OCI-LY3 (cell line): Measurements from ENCODE around the gene MED13L.

Experiments used
- H2AFZ ChIP-seq: fragments of 200-600, 300-600 bp; shearing (Covaris generic); 2 replicates; pipeline ENCODE4 v1.6.0; 2014; ENCODE audit warnings: antibody characterized with exemption, low read depth, low read length
- H3K27ac ChIP-seq: fragments of 200-600, 300-600 bp; sonication (generic); 2 replicates; pipeline ENCODE4 v1.5.1; 2014; ENCODE audit warnings: mild to moderate bottlenecking, low read length, moderate library complexity, mixed read lengths
- H3K27me3 ChIP-seq: fragments of 200-600, 300-600 bp; sonication (generic); 2 replicates; pipeline ENCODE4 v1.6.1; 2014; ENCODE audit warnings: low read depth, low read length, mixed read lengths
- H3K36me3 ChIP-seq: fragments of 200-600, 300-600 bp; sonication (generic); replicated peaks from 2 replicates; pipeline ENCODE3; 2014; ENCODE audit warnings: low read depth, low read length, mixed read lengths
- H3K4me1 ChIP-seq: fragments of 300-600, 200-600 bp; sonication (generic); 2 replicates; pipeline ENCODE4 v1.6.1; 2014; ENCODE audit warnings: low read length, mixed read lengths
- H3K4me2 ChIP-seq: fragments of 200-600, 300-600 bp; sonication (generic); 2 replicates; pipeline ENCODE4 v1.6.1; 2014; ENCODE audit warnings: low read length, mixed read lengths
- H3K4me3 ChIP-seq: fragments of 300-600, 200-600 bp; sonication (generic); 2 replicates; pipeline ENCODE4 v1.5.1; 2014; ENCODE audit warnings: antibody characterized with exemption, mild to moderate bottlenecking, low read length, moderate library complexity
- H3K79me2 ChIP-seq: fragments of 300-600, 200-600 bp; shearing (Covaris generic); 2 replicates; pipeline ENCODE4 v1.6.1; 2014; ENCODE audit warnings: mild to moderate bottlenecking, low read length, mixed read lengths
- H3K9ac ChIP-seq: fragments of 300-600, 200-600 bp; shearing (Covaris generic); 2 replicates; pipeline ENCODE4 v1.6.0; 2014; ENCODE audit warnings: mild to moderate bottlenecking, low read length, moderate library complexity
- H3K9me3 ChIP-seq: fragments of 200-600, 300-600 bp; shearing (Covaris generic); 2 replicates; pipeline ENCODE4 v1.6.1; 2014; ENCODE audit warnings: low read length, mixed read lengths; ENCODE audit not compliant: insufficient read depth
- H4K20me1 ChIP-seq: fragments of 200-600, 300-600 bp; sonication (generic); 2 replicates; pipeline ENCODE4 v1.6.1; 2016; ENCODE audit warnings: low read length, mixed read lengths; ENCODE audit not compliant: insufficient read depth
- CTCF ChIP-seq: fragments of 200-600, 300-600 bp; sonication (generic); IDR thresholded peaks from 2 replicates; pipeline ENCODE4 v1.5.1; 2014; ENCODE audit warnings: antibody characterized with exemption, low read length, low read depth
- EZH2phosphoT487 ChIP-seq: fragments of 200-600 bp; shearing (Covaris generic); IDR thresholded peaks from 2 replicates; pipeline ENCODE4 v1.6.1; 2018; ENCODE audit warnings: antibody characterized with exemption, mixed run types, low read depth

The MED13L gene

GRCh38 chr12:116303929-116304328 is 26.4 kb upstream of the MED13L start:
- Histone ChIP-seq H3K4me3 (no peak overlapping the region), H3K27me3 (peaks cover 23% of the 10 kb centered on the region), H3K79me2 (no peaks in the 10 kb centered on the region), H3K4me1 (no peaks in the 10 kb centered on the region), H4K20me1 (no peaks in the 10 kb centered on the region), H3K9me3 (no peaks in the 10 kb centered on the region), H2AFZ (no peak overlapping the region), H3K9ac (no peak overlapping the region), H3K36me3 (no peaks in the 10 kb centered on the region), H3K27ac (no peak overlapping the region), H3K4me2 (no peak overlapping the region)
- TF ChIP-seq CTCF (no peak), EZH2phosphoT487 (no peak)

- Histone ChIP-seq H2AFZ (no peak overlapping the region), H3K27me3 (peaks cover 24% of the 10 kb centered on the region)
- TF ChIP-seq CTCF (no peak), EZH2phosphoT487 (no peak)
These were observed 25.6 kb upstream of the MED13L start for GRCh38 chr12:116303066-116303465.

GRCh38 chr12:116302166-116303058 is 24.9 kb upstream of the MED13L start:
- no peak overlapping the region for H3K4me2 ChIP-seq
- no peak overlapping the region for H3K9ac ChIP-seq
- H3K9me3 ChIP-seq: no peaks in the 10 kb centered on the region
- no peaks in the 10 kb centered on the region for H3K36me3 ChIP-seq
- no peak overlapping the region for H3K27ac ChIP-seq
- H2AFZ ChIP-seq: no peak overlapping the region
- H3K4me3 ChIP-seq: no peak overlapping the region
- no peaks in the 10 kb centered on the region for H4K20me1 ChIP-seq
- no peak for TF ChIP-seq EZH2phosphoT487
- no peaks in the 10 kb centered on the region for H3K4me1 ChIP-seq
- no peaks in the 10 kb centered on the region for H3K79me2 ChIP-seq
- peaks cover 25% of the 10 kb centered on the region for H3K27me3 ChIP-seq

More at GRCh38 chr12:116303066-116303465, 25.6 kb upstream of the MED13L start:
- H4K20me1 ChIP-seq: no peaks in the 10 kb centered on the region
- no peak overlapping the region for H3K4me2 ChIP-seq
- no peak overlapping the region for H3K27ac ChIP-seq
- no peaks in the 10 kb centered on the region for H3K9me3 ChIP-seq
- H3K4me3 ChIP-seq: no peak overlapping the region
- H3K9ac ChIP-seq: no peak overlapping the region
- H3K79me2 ChIP-seq: no peaks in the 10 kb centered on the region
- no peaks in the 10 kb centered on the region for H3K4me1 ChIP-seq
- no peaks in the 10 kb centered on the region for H3K36me3 ChIP-seq

GRCh38 chr12:116301621-116302020 is 24.1 kb upstream of the MED13L start:
- H3K27ac ChIP-seq: no peak overlapping the region
- no peaks in the 10 kb centered on the region for H3K36me3 ChIP-seq
- no peak overlapping the region for H2AFZ ChIP-seq
- H4K20me1 ChIP-seq: no peaks in the 10 kb centered on the region
- no peaks in the 10 kb centered on the region for H3K79me2 ChIP-seq
- H3K4me2 ChIP-seq: no peak overlapping the region
- TF ChIP-seq EZH2phosphoT487 (no peak), CTCF (no peak)
- H3K27me3 ChIP-seq: peaks cover 25% of the 10 kb centered on the region
- H3K4me1 ChIP-seq: no peaks in the 10 kb centered on the region
- H3K4me3 ChIP-seq: no peak overlapping the region
- no peaks in the 10 kb centered on the region for H3K9me3 ChIP-seq
- H3K9ac ChIP-seq: no peak overlapping the region
